Pancreas (tissue), 10 donors: ENCODE measurements around the gene ABCA7. TPM values are rescaled to one million over a fixed set of nuclear protein-coding genes. Genes with fewer than 3 reads are reported as not detected.

ENCODE experiments used
- ATAC-seq, 4 donors: fragments of 200-7000 bp; cut with Tn5 transposase; one replicate each; pipeline versions ENCODE4 v1.8.0 to v1.9.1; 2020; ENCODE audit warnings: mild to moderate bottlenecking in 4 of 4, moderate library complexity in 4 of 4
- DNase-seq, 6 donors: peaks; one replicate each; pipeline ENCODE4 v3.0.0-alpha.2; 2020
- FAIRE-seq: peaks from 2 replicates; lab custom pipeline; 2012; peaks lifted over from hg19 to GRCh38; lab: Jason Lieb, UNC
- H3K27ac ChIP-seq, 4 donors: fragments of 200-600 bp; sonication (generic); 1 replicate in 3 of 4; 2 replicates in 1 of 4; pipeline versions ENCODE4 v1.5.0 to v1.8.0; 2020
- H3K27me3 ChIP-seq, 4 donors: fragments of 200-600 bp; one replicate each; pipeline ENCODE4 v1.8.0; 2021
- H3K36me3 ChIP-seq, 3 donors: fragments of 200-600 bp; sonication (generic) in 1 of 3; one replicate each; pipeline versions ENCODE4 v1.5.0 to v1.8.0; 2020 to 2021
- H3K4me1 ChIP-seq, 3 donors: fragments of 200-600 bp; one replicate each; pipeline ENCODE4 v1.8.0; 2021
- H3K4me3 ChIP-seq, 4 donors: fragments of 200-600 bp; sonication (generic) in 2 of 4; one replicate each; pipeline versions ENCODE4 v1.5.0 to v1.8.0; 2020 to 2021
- H3K9me3 ChIP-seq, 4 donors: fragments of 200-600 bp; one replicate each; pipeline ENCODE4 v1.8.0; 2021
- CTCF ChIP-seq, 4 donors: fragments of 200-600 bp; sonication (generic) in 3 of 4; IDR thresholded peaks; one replicate each; pipeline versions ENCODE4 v1.5.0 to v1.8.0; 2021; ENCODE audit warnings: antibody characterized with exemption in 4 of 4
- WGBS, 2 donors: extraction: QIAGEN DNeasy Blood & Tissue Kit; methylation state at CpG; one replicate each; pipeline ENCODE4 v1.1.7; 2013; 5-methylcytosine and 5-hydroxymethylcytosine counted together
- intact Hi-C, 3 donors: fragments of 100-400 bp; cut with DNase I; formaldehyde crosslinking; loops; one replicate each; pipeline versions ENCODE4 v1.11.1 to v1.14.2; 2022
- polyA plus RNA-seq, 2 donors: library from polyadenylated mRNA; stranded (reverse); fragments of 200-250 nt; gene quantifications; one replicate each; pipeline ENCODE4 v1.2.3, GENCODE V29; 2013
- total RNA-seq, 6 donors: library from RNA; stranded (reverse); fragmentation: NEBNext Ultra II Directional in 4 of 6; extraction: Animal tissue kit (Norgen Biotek cat#: 25700) in 4 of 6; gene quantifications; one replicate each; pipeline versions ENCODE4 v1.2.1 to v1.2.4, GENCODE V29; 2021 to 2023
- donor health status: healthy with polysubstance abuse.
- donor health status: DM: no; HTN: no; CAD: no; lungs with moderate emphysema.
- donor health status: DM: no; HTN: no; CAD: no.
- donor health status: control.
- donor health status: control.
- donor health status: Bipolar disorder and iron deficiency.
- donor health status: DM: yes; HTN: yes; CAD: no.
- donor health status: DM: no; HTN: no; CAD: no.
- donor health status: DM: no; HTN: no; CAD: no.
- donor health status: DM: yes; HTN: yes; CAD: no.

ABCA7 gene
- total and polyA plus RNA-seq, 8 donors, result 6.9 to 131 (median 17.8) TPM

GRCh38 chr19:991174-991931, 48.6 kb upstream of the ABCA7 start:
- H3K9me3 ChIP-seq, result no peaks in the 10 kb centered on the region
- 78 to 87% methylated on average over 29 to 43 of the region's 47 CpGs for WGBS, 2 donors
- H3K4me1 ChIP-seq, result no peaks in the 10 kb centered on the region
- ATAC-seq (peak in 2 of 4 donors; percentile 23 to 25), FAIRE-seq (no peak), DNase-seq (peak in 3 of 6 donors; percentile 57 to 81 (median 65))
- H3K27ac ChIP-seq, result no peak overlapping the region
- no peak overlapping the region for H3K4me3 ChIP-seq
- no peak for TF ChIP-seq CTCF (IDR thresholded peaks at IDR 0.05)
- peaks cover 0 to 6% (median 0%) of the 10 kb centered on the region in 4 donors for H3K27me3 ChIP-seq
- intact Hi-C loops, result no loop called here
- H3K36me3 ChIP-seq, result no peaks in the 10 kb centered on the region

- intact Hi-C loops, result no loop called here
- DNase-seq, result peak in 2 of 6 donors; percentile 57 to 68
Measured at GRCh38 chr19:991932-992669, 47.8 kb upstream of the ABCA7 start.

GRCh38 chr19:992670-993055, 47.2 kb upstream of the ABCA7 start:
- no peaks in the 10 kb centered on the region for H3K36me3 ChIP-seq
- ATAC-seq, result no peak
- intact Hi-C loops, result no loop called here
- no peak overlapping the region for H3K27ac ChIP-seq
- H3K9me3 ChIP-seq, result no peaks in the 10 kb centered on the region
- 89 to 92% methylated on average over 12 to 13 of the region's 13 CpGs for WGBS, 2 donors
- FAIRE-seq, result no peak
- DNase-seq, result no peak
- H3K4me1 ChIP-seq, result no peaks in the 10 kb centered on the region
- no peak overlapping the region for H3K4me3 ChIP-seq
- H3K27me3 ChIP-seq, result peaks cover 0 to 6% (median 0%) of the 10 kb centered on the region in 4 donors
- no peak for TF ChIP-seq CTCF (IDR thresholded peaks at IDR 0.05)

More at GRCh38 chr19:991932-992669, 47.8 kb upstream of the ABCA7 start:
- TF ChIP-seq CTCF (IDR thresholded peaks at IDR 0.05), result no peak
- Histone ChIP-seq H3K36me3 (no peaks in the 10 kb centered on the region), H3K9me3 (no peaks in the 10 kb centered on the region), H3K27ac (no peak overlapping the region), H3K4me1 (no peaks in the 10 kb centered on the region), H3K4me3 (no peak overlapping the region), H3K27me3 (peaks cover 0 to 6% (median 0%) of the 10 kb centered on the region in 4 donors)
- ATAC-seq, result no peak
- no peak for FAIRE-seq
- WGBS, 2 donors, result 93 to 96% methylated on average over 36 to 42 of the region's 42 CpGs

- no peak overlapping the region for H3K27ac ChIP-seq
- no peaks in the 10 kb centered on the region for H3K9me3 ChIP-seq
- no peaks in the 10 kb centered on the region for H3K36me3 ChIP-seq
- H3K27me3 ChIP-seq, result peaks cover 0 to 10% (median 0%) of the 10 kb centered on the region in 4 donors
- peak in 3 of 6 donors; percentile 40 to 75 (median 56) for DNase-seq
- intact Hi-C loops, result no loop called here
- no peak for ATAC-seq
- no peak overlapping the region for H3K4me3 ChIP-seq
- WGBS, 2 donors, result 93 to 96% methylated on average over 17 of the region's 17 CpGs
- FAIRE-seq, result no peak
- TF ChIP-seq CTCF (IDR thresholded peaks at IDR 0.05), result no peak
- H3K4me1 ChIP-seq, result no peaks in the 10 kb centered on the region
Measured at GRCh38 chr19:993361-993830, 46.5 kb upstream of the ABCA7 start.
